Ovary (tissue), 3 donors: ENCODE results near the gene KCNIP3.

ENCODE experiments used
- EP300 ChIP-seq: sonication (generic); formaldehyde crosslinking; IDR thresholded peaks from one replicate; pipeline ENCODE4 v1.6.1; 2017; ENCODE audit warnings: antibody characterized with exemption
- TF ChIP-seq, protein P1 (sequence below), 3 donors: fragments of 450-650 bp in 2 of 3; fragments of 200-600 bp in 1 of 3; IDR thresholded peaks; one replicate each; pipeline versions ENCODE4 v1.5.1 to v1.8.0; 2016 to 2022; ENCODE audit warnings: antibody characterized with exemption in 3 of 3, mild to moderate bottlenecking in 1 of 3
- donor health status: DM: no; HTN: no; CAD: no.

DNA sequence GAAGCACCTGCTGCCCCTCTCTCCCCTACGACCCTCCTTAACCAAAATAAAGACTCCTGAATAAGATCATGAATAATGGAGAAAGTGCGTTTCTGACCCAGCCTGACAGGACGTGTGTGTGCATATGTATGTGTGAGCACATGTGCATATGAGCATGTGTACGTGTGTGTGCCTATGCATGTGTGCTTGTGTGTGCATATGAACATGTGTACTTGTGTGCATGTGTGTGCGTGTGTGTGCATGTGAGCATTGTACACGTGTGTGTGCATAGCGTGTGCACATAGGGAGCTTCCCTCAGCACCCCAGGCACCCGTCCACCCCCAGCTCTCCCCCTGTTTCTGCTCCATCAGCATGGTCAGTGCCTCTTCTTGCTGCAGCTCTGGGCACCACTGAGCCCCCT is 10.7 kb downstream of the KCNIP3 start:
- TF ChIP-seq, protein P1, sequence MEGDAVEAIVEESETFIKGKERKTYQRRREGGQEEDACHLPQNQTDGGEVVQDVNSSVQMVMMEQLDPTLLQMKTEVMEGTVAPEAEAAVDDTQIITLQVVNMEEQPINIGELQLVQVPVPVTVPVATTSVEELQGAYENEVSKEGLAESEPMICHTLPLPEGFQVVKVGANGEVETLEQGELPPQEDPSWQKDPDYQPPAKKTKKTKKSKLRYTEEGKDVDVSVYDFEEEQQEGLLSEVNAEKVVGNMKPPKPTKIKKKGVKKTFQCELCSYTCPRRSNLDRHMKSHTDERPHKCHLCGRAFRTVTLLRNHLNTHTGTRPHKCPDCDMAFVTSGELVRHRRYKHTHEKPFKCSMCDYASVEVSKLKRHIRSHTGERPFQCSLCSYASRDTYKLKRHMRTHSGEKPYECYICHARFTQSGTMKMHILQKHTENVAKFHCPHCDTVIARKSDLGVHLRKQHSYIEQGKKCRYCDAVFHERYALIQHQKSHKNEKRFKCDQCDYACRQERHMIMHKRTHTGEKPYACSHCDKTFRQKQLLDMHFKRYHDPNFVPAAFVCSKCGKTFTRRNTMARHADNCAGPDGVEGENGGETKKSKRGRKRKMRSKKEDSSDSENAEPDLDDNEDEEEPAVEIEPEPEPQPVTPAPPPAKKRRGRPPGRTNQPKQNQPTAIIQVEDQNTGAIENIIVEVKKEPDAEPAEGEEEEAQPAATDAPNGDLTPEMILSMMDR (IDR thresholded peaks at IDR 0.05) = no peak
- TF ChIP-seq EP300 = no peak
